HCT116 (cell line): ENCODE data around the gene AGPAT2. TPM values are rescaled to one million over a fixed set of nuclear protein-coding genes. Genes with fewer than 3 reads are reported as not detected.
A peak's percentile ranks its signal among the peaks of the same experiment; 100 is the strongest.

Source experiments
- ATAC-seq: fragments of 200-7000 bp; cut with Tn5 transposase; 2 replicates; pipeline ENCODE4 v1.9.1; 2020; ENCODE audit warnings: mild to moderate bottlenecking, moderate library complexity
- BruUV-seq: library from RNA; stranded (reverse); fragments of 400-500 nt; replicated peaks from 2 replicates; lab custom pipeline; 2021; lab: Mats Ljungman, UMichigan
- CTCF ChIA-PET: fragments of 300-600 bp; sonication (Branson Sonifier 250); formaldehyde crosslinking; loops from one replicate; lab custom pipeline; 2021; ENCODE audit warnings: antibody characterized with exemption; lab: Charles Lee
- POLR2A ChIA-PET: fragments of 300-600, 350-600 bp; sonication (Branson Sonifier 250); formaldehyde crosslinking; loops from one replicate; lab custom pipeline; 2021; ENCODE audit warnings: antibody characterized with exemption; lab: Charles Lee
- RAD21 ChIA-PET, 2 experiments: fragments of 300-600 bp; sonication (Branson Sonifier 250); formaldehyde crosslinking; loops; one replicate each; lab custom pipeline; 2023; ENCODE audit warnings: low total read pairs in 2 of 2; ENCODE audit not compliant: uncharacterized antibody in 2 of 2, unreplicated experiment in 2 of 2, low non-redundant PET in 1 of 2; lab: Charles Lee
- DNase-seq: peaks from one replicate; pipeline ENCODE4 v3.0.0-alpha.2; 2010; ENCODE audit warnings: low read depth, low spot score
- H2AFZ ChIP-seq: fragments of 200-600 bp; shearing (Covaris generic), sonication (generic); 2 replicates; pipeline ENCODE4 v1.6.1; 2017; ENCODE audit warnings: low read depth, mixed run types, mixed read lengths, antibody characterized with exemption, low read length; ENCODE audit not compliant: poor library complexity, severe bottlenecking
- H3K27ac ChIP-seq: 2 replicates; pipeline ENCODE4 v1.5.1; 2012; ENCODE audit warnings: low read depth, low read length
- H3K27me3 ChIP-seq: fragments of 200-600 bp; sonication (generic); 2 replicates; pipeline ENCODE4 v1.6.1; 2016; ENCODE audit warnings: mixed run types, low read length, mixed read lengths; ENCODE audit not compliant: insufficient read depth
- H3K36me3 ChIP-seq, 2 experiments: fragments of 200-500 bp in 1 of 2; fragments of 200-600 bp in 1 of 2; sonication (Bioruptor generic) in 1 of 2; sonication (generic) in 1 of 2; 2 replicates each; pipeline versions ENCODE4 v1.5.1 to v1.6.1; 2014 to 2016; ENCODE audit warnings: low read length in 2 of 2, inconsistent platforms in 1 of 2, mixed read lengths in 1 of 2, mixed run types in 1 of 2; ENCODE audit not compliant: insufficient read depth in 2 of 2, control insufficient read depth in 1 of 2
- H3K4me1 ChIP-seq, 2 experiments: fragments of 200-600 bp in 1 of 2; sonication (generic) in 1 of 2; 2 replicates each; pipeline versions ENCODE4 v1.5.1 to v1.6.1; 2012 to 2017; ENCODE audit warnings: low read length in 2 of 2, inconsistent platforms in 1 of 2, mild to moderate bottlenecking in 1 of 2, mixed read lengths in 1 of 2, mixed run types in 1 of 2, moderate library complexity in 1 of 2; ENCODE audit not compliant: insufficient read depth in 2 of 2, control insufficient read depth in 1 of 2
- H3K4me2 ChIP-seq: fragments of 200-600 bp; sonication (generic); 2 replicates; pipeline ENCODE4 v1.6.1; 2017; ENCODE audit warnings: mixed run types, low read length, mixed read lengths
- H3K4me3 ChIP-seq, 2 experiments: fragments of 200-600 bp in 1 of 2; sonication (generic) in 1 of 2; replicated peaks in 1 of 2; 2 replicates each; pipeline ENCODE4 v1.5.1; 2011 to 2016; ENCODE audit warnings: low read length in 2 of 2, control low read depth in 1 of 2, low read depth in 1 of 2, mild to moderate bottlenecking in 1 of 2, mixed read lengths in 1 of 2, mixed run types in 1 of 2
- H3K79me2 ChIP-seq: fragments of 200-600 bp; sonication (generic); 2 replicates; pipeline ENCODE4 v1.6.1; 2017; ENCODE audit warnings: mild to moderate bottlenecking, mixed run types, low read length, moderate library complexity, mixed read lengths; ENCODE audit not compliant: insufficient read depth
- H3K9ac ChIP-seq: fragments of 200-600 bp; sonication (generic); 2 replicates; pipeline ENCODE4 v1.6.1; 2016; ENCODE audit warnings: low read length, mixed read lengths
- H3K9me2 ChIP-seq: fragments of 200-600 bp; sonication (generic), shearing (Covaris generic); 2 replicates; pipeline ENCODE4 v1.6.1; 2017; ENCODE audit warnings: mixed run types, mild to moderate bottlenecking, moderate library complexity; ENCODE audit not compliant: insufficient read depth
- H3K9me3 ChIP-seq, 2 experiments: fragments of 200-500 bp in 1 of 2; fragments of 200-600 bp in 1 of 2; sonication (Bioruptor generic) in 1 of 2; sonication (generic) in 1 of 2; 2 replicates each; pipeline ENCODE4 v1.6.1; 2014 to 2017; ENCODE audit warnings: low read length in 2 of 2, mixed read lengths in 2 of 2, inconsistent platforms in 1 of 2, low read depth in 1 of 2, mild to moderate bottlenecking in 1 of 2, mixed run types in 1 of 2, moderate library complexity in 1 of 2; ENCODE audit not compliant: control insufficient read depth in 1 of 2, insufficient read depth in 1 of 2
- H4K20me1 ChIP-seq: fragments of 200-600 bp; sonication (generic), shearing (Covaris generic); 2 replicates; pipeline ENCODE4 v1.6.1; 2017; ENCODE audit warnings: mixed run types, mild to moderate bottlenecking, moderate library complexity; ENCODE audit not compliant: insufficient read depth
- CTCF ChIP-seq, 3 experiments: fragments of 200-600 bp in 1 of 3; sonication (generic) in 1 of 3; IDR thresholded peaks in 2 of 3; conservative IDR thresholded peaks in 1 of 3; 2 replicates each; pipeline ENCODE4 v1.5.1; 2012 to 2017; ENCODE audit warnings: low read depth in 2 of 3, low read length in 2 of 3, antibody characterized with exemption in 1 of 3, borderline replicate concordance in 1 of 3, control low read depth in 1 of 3, mild to moderate bottlenecking in 1 of 3, mixed read lengths in 1 of 3, mixed run types in 1 of 3, moderate library complexity in 1 of 3; ENCODE audit not compliant: insufficient read depth in 1 of 3
- FOSL1 ChIP-seq: IDR thresholded peaks from 2 replicates; pipeline ENCODE4 v1.6.1; 2012; ENCODE audit warnings: low read depth
- RAD21 ChIP-seq: IDR thresholded peaks from 2 replicates; pipeline ENCODE4 v1.6.1; 2012; ENCODE audit warnings: low read depth, mild to moderate bottlenecking
- SIN3A ChIP-seq: IDR thresholded peaks from 2 replicates; pipeline ENCODE4 v1.6.1; 2012; ENCODE audit warnings: low read depth
- TCF7L2 ChIP-seq: IDR thresholded peaks from 2 replicates; pipeline ENCODE4 v1.7.0; 2011; ENCODE audit warnings: borderline replicate concordance, inconsistent platforms; ENCODE audit not compliant: insufficient read depth, insufficient read length; ENCODE audit errors: extremely low read depth
- ZNF274 ChIP-seq: fragments of 200-500 bp; sonication (Bioruptor generic); IDR thresholded peaks from 2 replicates; pipeline ENCODE4 v1.6.1; 2014; ENCODE audit warnings: mild to moderate bottlenecking, low read depth, low read length, inconsistent platforms
- intact Hi-C: fragments of 100-400 bp; cut with micrococcal nuclease; formaldehyde crosslinking; loops from 2 replicates; pipeline ENCODE4 v1.10.0; 2022
- total RNA-seq: library from RNA; stranded (reverse); gene quantifications from one replicate; pipeline ENCODE4 v1.2.1, GENCODE V29; 2021; ENCODE audit not compliant: unreplicated experiment

Gene AGPAT2
- total RNA-seq, 1 experiment from 2014 or later = 86.0 TPM

GRCh38 chr9:136644593-136645351, 42.5 kb downstream of the AGPAT2 start:
- no TSS peak for BruUV-seq
- peak overlapping the region; percentile 85 for H2AFZ ChIP-seq
- POLR2A ChIA-PET = no interaction called here

More at GRCh38 chr9:136644593-136645351, 42.5 kb downstream of the AGPAT2 start:
- H3K79me2 ChIP-seq = no peaks in the 10 kb centered on the region
- ChIA-PET CTCF (interaction anchor here (1.0 to 1.3 kb wide), 2 partner anchors 9 to 160 kb away, joined by 3 to 4 read pairs; no protein-coding TSS in a partner anchor), RAD21 (no interaction called here)
- H4K20me1 ChIP-seq = no peaks in the 10 kb centered on the region
- H3K9me2 ChIP-seq = no peaks in the 10 kb centered on the region
- H3K9me3 ChIP-seq = no peaks in the 10 kb centered on the region
- H3K4me3 ChIP-seq = peak overlapping the region in 1 of 2 experiments; percentile 31; a peak in 1 of 4 replicates
- peaks cover 7 to 14% of the 10 kb centered on the region in 2 experiments for H3K4me1 ChIP-seq
- intact Hi-C loops = loop anchor here (1.0 to 2.0 kb wide), 2 partner anchors 50 to 159 kb away; no protein-coding TSS in a partner anchor
- ATAC-seq (peak; percentile 99), DNase-seq (peak; percentile 42)
- peak overlapping the region; percentile 43; the same call in 1 of the 2 replicates for H3K9ac ChIP-seq
- peak overlapping the region; percentile 65 for H3K4me2 ChIP-seq
- TF ChIP-seq RAD21 = peak; percentile 90
- TF ChIP-seq CTCF (IDR thresholded peaks at IDR 0.05 in 2 of 3, conservative IDR thresholded peaks at IDR 0.05 in 1 of 3; ENCODE audit: borderline replicate concordance in 1 of 3, insufficient read depth in 1 of 3, low read depth in 2 of 3, low read length in 2 of 3) = peak; percentile 74 to 97 (median 95)
- no peak for TF ChIP-seq TCF7L2
- no peak for TF ChIP-seq FOSL1
- no peak for TF ChIP-seq SIN3A
- TF ChIP-seq ZNF274 = no peak
- H3K36me3 ChIP-seq = no peaks in the 10 kb centered on the region
- no peaks in the 10 kb centered on the region for H3K27me3 ChIP-seq
- peak overlapping the region; percentile 46; the same call in 1 of the 2 replicates for H3K27ac ChIP-seq
